Right cardiac atrium (tissue), 5 donors: Measurements from ENCODE around the gene NDUFS3. TPM values are rescaled to one million over a fixed set of nuclear protein-coding genes. Genes with fewer than 3 reads are reported as not detected.
A peak's percentile ranks its signal among the peaks of the same experiment; 100 is the strongest.
"Not testable (repeated sequence)": the region's sequence is repeated elsewhere in the genome, so short reads cannot be mapped to it uniquely, and the experiment has no call there.

Source experiments
- ATAC-seq, 2 donors: fragments of 200-7000 bp; cut with Tn5 transposase; one replicate each; pipeline versions ENCODE4 v1.8.0 to v1.9.1; 2020; ENCODE audit warnings: moderate library complexity in 2 of 2, mild to moderate bottlenecking in 1 of 2
- DNase-seq, 3 donors: peaks; one replicate each; pipeline ENCODE4 v3.0.0-alpha.2; 2020
- H3K27ac ChIP-seq: one replicate; pipeline ENCODE4 v1.5.1; 2013; ENCODE audit warnings: mild to moderate bottlenecking, low read length, control low read depth, moderate library complexity
- H3K27me3 ChIP-seq: one replicate; pipeline ENCODE4 v1.6.1; 2013; ENCODE audit not compliant: control insufficient read depth, insufficient read depth
- H3K4me1 ChIP-seq: one replicate; pipeline ENCODE4 v1.6.1; 2013; ENCODE audit warnings: low read length; ENCODE audit not compliant: control insufficient read depth, insufficient read depth
- H3K4me3 ChIP-seq: one replicate; pipeline ENCODE4 v1.5.1; 2013; ENCODE audit warnings: low read length, control low read depth
- H3K9me3 ChIP-seq: one replicate; pipeline ENCODE4 v1.6.1; 2013; ENCODE audit warnings: low read length; ENCODE audit not compliant: control insufficient read depth
- WGBS: extraction: QIAGEN DNeasy Blood & Tissue Kit; methylation state at CpG from one replicate; pipeline ENCODE4 v1.1.7; 2013; 5-methylcytosine and 5-hydroxymethylcytosine counted together
- intact Hi-C, 4 donors: fragments of 100-400 bp; cut with DNase I; formaldehyde crosslinking; loops; one replicate each; pipeline versions ENCODE4 v1.11.0 to v1.14.0; 2022 to 2023
- polyA plus RNA-seq: library from polyadenylated mRNA; stranded (reverse); fragments of 200-250 nt; gene quantifications from one replicate; pipeline ENCODE4 v1.2.3, GENCODE V29; 2013
- total RNA-seq, 4 donors: library from RNA; stranded (reverse); fragmentation: NEBNext Ultra II Directional; extraction: Animal tissue kit (Norgen Biotek cat#: 25700); gene quantifications; one replicate each; pipeline ENCODE4 v1.2.1, GENCODE V29; 2021
- donor health status: healthy with polysubstance abuse.
- donor health status: DM: no; HTN: yes; CAD: no.
- donor health status: DM: no; HTN: no; CAD: no.
- donor health status: DM: no; HTN: yes; CAD: no; lungs with severe emphysema.
- donor health status: DM: yes; HTN: yes; CAD: no.

The NDUFS3 gene
- total and polyA plus RNA-seq, 5 donors = 143 to 260 (median 178) TPM

DNA sequence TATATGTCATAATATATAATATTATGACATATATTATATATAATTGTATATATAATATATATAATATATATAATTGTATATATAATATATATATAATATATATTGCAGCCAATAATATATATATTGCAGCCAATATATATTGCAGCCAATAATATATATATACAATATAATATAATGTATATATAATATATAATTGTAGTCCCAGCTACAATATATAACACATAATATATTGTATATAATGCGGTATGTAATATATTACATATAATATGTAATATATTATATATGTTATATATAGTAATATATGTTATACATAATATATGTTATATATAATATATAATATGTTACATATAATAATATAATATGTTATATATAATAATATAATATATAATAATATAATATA is 20.2 kb upstream of the NDUFS3 start:
- H3K27ac ChIP-seq = no peak overlapping the region
- WGBS = 97% methylated on average over 1 of the region's 1 CpG
- no peaks in the 10 kb centered on the region for H3K4me1 ChIP-seq
- intact Hi-C loops = loop anchor here in 1 of 4 donors (10.0 kb wide), 1 partner anchor 94 kb away; no protein-coding TSS in a partner anchor
- DNase-seq (no peak), ATAC-seq (no peak)
- no peak overlapping the region for H3K4me3 ChIP-seq
- no peaks in the 10 kb centered on the region for H3K9me3 ChIP-seq
- no peaks in the 10 kb centered on the region for H3K27me3 ChIP-seq

DNA sequence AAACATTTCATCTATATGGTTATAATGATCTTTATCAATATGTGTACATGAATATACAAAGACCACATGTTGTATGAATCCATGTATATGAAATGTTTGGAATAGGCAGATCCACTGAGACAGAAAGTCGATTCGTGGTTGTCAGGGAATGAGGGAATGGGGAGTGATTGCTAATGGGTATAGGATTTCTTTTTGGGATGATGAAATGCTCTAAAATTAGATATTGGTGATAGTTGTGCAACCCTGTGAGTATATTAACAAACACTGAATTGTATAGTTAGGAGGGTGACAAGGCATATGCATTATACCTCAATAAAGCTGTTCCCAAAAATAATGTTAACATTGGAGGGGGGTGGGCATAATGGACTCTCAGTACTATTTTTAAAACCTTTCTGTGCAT is 18.4 kb upstream of the NDUFS3 start:
- Histone ChIP-seq H3K27me3 (no peaks in the 10 kb centered on the region), H3K4me3 (no peak overlapping the region), H3K27ac (no peak overlapping the region), H3K4me1 (no peaks in the 10 kb centered on the region), H3K9me3 (no peaks in the 10 kb centered on the region)
- ATAC-seq (no peak), DNase-seq (no peak)
- intact Hi-C loops = no loop called here
- WGBS = 83% methylated on average over 2 of the region's 2 CpGs

DNA sequence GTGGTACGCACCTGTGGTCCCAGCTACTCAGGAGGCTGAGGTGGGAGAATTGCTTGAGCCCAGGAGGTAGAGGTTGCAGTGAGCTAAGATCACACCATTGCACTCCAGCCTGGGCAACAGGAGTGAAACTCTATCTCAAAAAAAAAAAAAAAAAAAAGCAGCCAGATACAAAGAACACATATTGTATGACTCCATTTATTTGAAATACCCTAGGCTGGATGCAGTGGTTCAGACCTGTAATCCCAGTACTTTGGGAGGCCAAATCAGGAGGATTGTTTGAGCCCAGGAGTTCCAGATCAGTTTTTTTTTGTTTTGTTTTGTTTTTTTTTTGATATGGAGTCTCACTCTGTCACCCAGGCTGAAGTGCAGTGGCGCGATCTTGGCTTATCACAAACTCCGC is 16.5 kb upstream of the NDUFS3 start:
- H3K4me3 ChIP-seq, ATAC-seq, intact Hi-C loops, DNase-seq, H3K27ac ChIP-seq, H3K9me3 ChIP-seq, H3K4me1 ChIP-seq, H3K27me3 ChIP-seq: not testable (repeated sequence)
- WGBS = 94% methylated on average over 4 of the region's 4 CpGs

DNA sequence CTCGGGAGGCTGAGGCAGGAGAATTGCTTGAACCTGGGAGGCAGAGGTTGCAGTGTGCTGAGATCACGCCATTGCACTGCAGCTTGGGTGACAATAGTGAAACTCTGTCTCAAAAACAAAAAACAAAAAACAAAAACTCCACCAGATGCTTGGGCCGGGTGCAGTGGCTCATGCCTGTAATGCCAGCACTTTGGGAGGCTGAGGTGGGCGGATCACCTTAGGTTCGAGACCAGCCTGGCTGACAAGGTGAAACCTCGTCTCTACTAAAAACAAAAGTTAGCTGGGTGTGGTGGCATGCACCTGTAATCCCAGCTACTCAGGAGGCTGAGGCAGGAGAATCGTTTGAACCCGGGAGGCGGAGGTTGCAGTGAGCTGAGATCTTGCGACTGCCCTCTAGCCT is 14.5 kb upstream of the NDUFS3 start:
- intact Hi-C loops, ATAC-seq, H3K27me3 ChIP-seq, H3K27ac ChIP-seq, H3K9me3 ChIP-seq, H3K4me1 ChIP-seq, H3K4me3 ChIP-seq, DNase-seq: not testable (repeated sequence)
- WGBS = 97% methylated on average over 10 of the region's 10 CpGs

DNA sequence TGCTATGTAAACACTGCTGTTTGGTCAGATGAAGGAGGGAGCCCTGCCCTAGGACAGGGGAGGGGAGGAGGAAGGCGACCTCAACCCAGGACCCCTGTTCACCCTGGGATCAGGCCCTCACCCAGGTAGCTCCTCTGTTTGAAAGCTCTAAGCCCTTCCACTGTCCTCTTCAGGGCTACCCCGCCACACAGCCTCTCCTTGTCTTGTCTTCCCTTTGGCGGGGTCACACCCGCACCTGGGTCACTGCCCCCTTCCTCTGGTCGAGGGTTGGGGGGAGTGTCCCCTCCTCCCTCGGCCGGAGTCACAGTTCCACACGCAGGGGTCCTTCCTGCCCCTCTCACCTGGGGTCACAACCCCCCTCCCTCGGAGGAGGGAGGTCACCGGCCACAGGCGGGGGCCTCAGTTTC is 13.9 kb upstream of the NDUFS3 start:
- no peaks in the 10 kb centered on the region for H3K4me1 ChIP-seq
- ATAC-seq (no peak), DNase-seq (peak in 1 of 3 donors; percentile 65)
- H3K4me3 ChIP-seq = peak overlapping the region; percentile 57
- intact Hi-C loops = no loop called here
- no peaks in the 10 kb centered on the region for H3K27me3 ChIP-seq
- peak overlapping the region; percentile 4 for H3K27ac ChIP-seq
- no peaks in the 10 kb centered on the region for H3K9me3 ChIP-seq
- WGBS = 16% methylated on average over 11 of the region's 11 CpGs

DNA sequence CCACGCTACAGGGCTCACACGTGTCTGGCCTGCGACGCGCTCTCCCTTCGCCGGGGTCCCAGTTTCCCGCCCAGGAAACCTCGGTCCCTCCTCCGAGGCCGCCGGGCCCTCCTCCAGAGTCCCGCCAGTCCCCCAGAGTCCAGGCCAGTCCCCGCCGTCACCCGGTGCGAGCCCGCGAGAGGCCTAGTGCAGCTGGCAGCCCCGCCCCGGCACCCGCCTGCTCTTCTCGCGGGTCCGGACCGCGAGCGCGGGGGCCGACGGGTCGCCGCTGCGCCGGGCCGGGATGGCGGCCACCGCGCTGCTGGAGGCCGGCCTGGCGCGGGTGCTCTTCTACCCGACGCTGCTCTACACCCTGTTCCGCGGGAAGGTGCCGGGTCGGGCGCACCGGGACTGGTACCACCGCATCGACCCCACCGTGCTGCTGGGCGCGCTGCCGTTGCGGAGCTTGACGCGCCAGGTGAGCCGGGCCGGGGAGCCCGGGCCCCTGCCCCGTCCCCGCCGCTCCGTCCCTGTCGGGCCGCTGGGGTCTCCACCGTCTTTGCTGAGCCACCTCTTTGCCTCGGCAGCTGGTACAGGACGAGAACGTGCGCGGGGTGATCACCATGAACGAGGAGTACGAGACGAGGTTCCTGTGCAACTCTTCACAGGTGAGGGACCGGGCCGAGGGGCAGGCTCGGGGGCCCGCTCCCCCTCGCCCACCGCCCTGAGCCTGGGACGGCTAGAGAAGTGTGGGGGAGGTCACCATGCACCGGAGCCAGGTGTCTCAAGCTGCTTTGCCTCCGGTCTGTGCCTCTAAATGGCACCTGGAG is 13.3 kb upstream of the NDUFS3 start, which contains the start of gene PTPMT1:
TSS of gene PTPMT1 (plus strand) at position 260 of the 809 bp plus-strand sequence. CDS start at position 284, 24 bp downstream.
- Histone ChIP-seq H3K27me3 (no peaks in the 10 kb centered on the region), H3K27ac (peak within 1 kb of the TSS; percentile 4), H3K9me3 (no peaks in the 10 kb centered on the region), H3K4me1 (no peaks in the 10 kb centered on the region), H3K4me3 (peak within 1 kb of the TSS; percentile 57)
- peak; percentile 95 to 96 for ATAC-seq
- intact Hi-C loops = no loop called here
- DNase-seq = peak; percentile 82 to 93 (median 91)
- under 1% methylated on average over 86 of the region's 86 CpGs for WGBS

DNA sequence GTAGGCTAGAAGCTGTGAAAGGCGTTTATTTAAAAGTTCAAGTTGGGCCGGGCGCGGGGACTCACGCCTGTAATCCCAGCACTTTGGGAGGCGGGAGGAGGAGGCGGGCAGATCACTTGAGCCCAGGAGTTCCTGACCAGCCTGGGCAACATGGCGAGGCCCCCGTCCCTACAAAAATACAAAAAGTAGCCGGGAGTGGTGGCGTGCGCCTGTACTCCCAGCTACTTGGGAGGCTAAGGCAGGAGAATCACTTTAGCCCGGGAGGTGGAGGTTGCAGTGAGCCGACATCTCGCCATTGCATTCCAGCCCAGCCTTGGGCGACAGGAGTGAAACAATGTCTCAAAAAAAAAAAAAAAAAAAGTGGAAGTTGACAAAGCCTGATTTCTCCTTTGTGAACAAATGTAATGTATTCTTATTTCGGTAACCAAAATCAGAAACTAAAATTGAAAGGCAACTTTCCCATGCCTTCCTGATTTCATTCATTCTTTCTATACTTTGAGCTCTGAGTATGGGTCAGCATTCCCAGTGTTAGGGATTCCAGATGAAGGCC is 12.7 kb upstream of the NDUFS3 start:
- DNase-seq (no peak), ATAC-seq (no peak)
- Histone ChIP-seq H3K9me3 (no peaks in the 10 kb centered on the region), H3K27ac (no peak overlapping the region), H3K4me1 (no peaks in the 10 kb centered on the region), H3K27me3 (no peaks in the 10 kb centered on the region), H3K4me3 (peak overlapping the region; percentile 57)
- intact Hi-C loops = no loop called here
- WGBS = 47% methylated on average over 17 of the region's 17 CpGs

DNA sequence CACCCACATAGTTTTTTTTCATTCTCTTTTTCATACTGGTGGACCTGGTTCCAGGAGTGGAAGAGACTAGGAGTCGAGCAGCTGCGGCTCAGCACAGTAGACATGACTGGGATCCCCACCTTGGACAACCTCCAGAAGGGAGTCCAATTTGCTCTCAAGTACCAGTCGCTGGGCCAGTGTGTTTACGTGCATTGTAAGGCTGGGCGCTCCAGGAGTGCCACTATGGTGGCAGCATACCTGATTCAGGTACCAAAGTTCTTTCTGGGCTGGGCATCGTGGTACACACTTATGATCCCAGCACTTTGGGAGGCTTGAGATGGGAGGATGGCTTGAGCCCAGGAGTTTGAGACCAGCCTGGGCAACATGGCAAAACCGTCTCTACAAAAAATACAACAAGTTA is 9.2 kb upstream of the NDUFS3 start:
- H3K4me1 ChIP-seq = peaks cover 9% of the 10 kb centered on the region
- intact Hi-C loops = no loop called here
- no peak for DNase-seq
- H3K4me3 ChIP-seq = no peak overlapping the region
- no peak for ATAC-seq
- 95% methylated on average over 7 of the region's 7 CpGs for WGBS
- H3K27me3 ChIP-seq = no peaks in the 10 kb centered on the region
- H3K9me3 ChIP-seq = no peaks in the 10 kb centered on the region
- H3K27ac ChIP-seq = no peak overlapping the region

DNA sequence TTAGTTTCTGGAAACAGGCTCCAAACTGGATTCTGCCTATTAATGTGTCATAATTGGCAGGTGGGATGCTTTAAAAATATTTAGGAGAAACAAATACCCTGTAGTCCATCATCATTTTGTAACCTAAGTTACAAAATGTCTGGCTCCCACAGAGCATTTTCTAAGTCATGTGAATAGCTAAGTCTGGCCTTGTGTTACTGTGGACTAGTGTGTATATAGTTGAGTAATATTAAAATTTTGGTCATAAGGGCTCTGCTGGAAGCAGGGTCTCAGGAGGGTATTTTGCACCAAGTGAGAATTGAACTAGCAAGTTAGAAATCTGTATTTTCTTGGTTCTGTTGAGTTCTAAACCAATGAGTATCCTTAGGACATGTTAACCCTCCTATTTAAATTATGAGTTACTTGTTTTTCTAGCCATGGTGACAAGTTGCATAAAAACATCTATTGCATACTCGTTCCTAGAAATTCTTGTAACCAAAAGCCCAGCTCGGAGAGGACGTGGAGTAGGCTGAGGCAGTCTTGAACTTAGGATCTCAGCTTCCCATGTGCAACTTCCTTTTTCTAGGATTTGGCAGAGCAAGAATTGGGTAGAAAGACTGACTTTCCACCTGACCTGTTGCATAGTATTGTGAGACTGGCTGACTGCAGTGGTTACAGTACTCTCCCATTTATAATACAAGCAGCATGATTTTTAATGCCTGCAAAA is 8.1 kb upstream of the NDUFS3 start:
- DNase-seq = no peak
- intact Hi-C loops = no loop called here
- H3K9me3 ChIP-seq = no peaks in the 10 kb centered on the region
- ATAC-seq = no peak
- H3K4me3 ChIP-seq = no peak overlapping the region
- H3K27ac ChIP-seq = no peak overlapping the region
- 87% methylated on average over 3 of the region's 3 CpGs for WGBS
- H3K27me3 ChIP-seq = no peaks in the 10 kb centered on the region
- H3K4me1 ChIP-seq = peaks cover 9% of the 10 kb centered on the region

DNA sequence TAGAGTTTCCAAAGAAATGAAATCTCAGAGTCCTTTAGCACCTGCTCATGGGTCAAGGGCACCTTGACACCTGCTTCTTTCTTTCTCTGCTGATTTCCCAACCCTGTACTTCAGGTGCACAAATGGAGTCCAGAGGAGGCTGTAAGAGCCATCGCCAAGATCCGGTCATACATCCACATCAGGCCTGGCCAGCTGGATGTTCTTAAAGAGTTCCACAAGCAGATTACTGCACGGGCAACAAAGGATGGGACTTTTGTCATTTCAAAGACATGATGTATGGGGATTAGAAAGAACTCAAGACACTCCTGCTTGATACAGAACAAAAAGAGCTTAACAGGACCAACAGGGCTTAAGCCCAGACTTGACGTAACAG is 7.5 kb upstream of the NDUFS3 start:
- Histone ChIP-seq H3K4me1 (peaks cover 9% of the 10 kb centered on the region), H3K27me3 (no peaks in the 10 kb centered on the region), H3K27ac (no peak overlapping the region), H3K4me3 (no peak overlapping the region), H3K9me3 (no peaks in the 10 kb centered on the region)
- 81% methylated on average over 4 of the region's 4 CpGs for WGBS
- ATAC-seq (no peak), DNase-seq (no peak)
- intact Hi-C loops = no loop called here

DNA sequence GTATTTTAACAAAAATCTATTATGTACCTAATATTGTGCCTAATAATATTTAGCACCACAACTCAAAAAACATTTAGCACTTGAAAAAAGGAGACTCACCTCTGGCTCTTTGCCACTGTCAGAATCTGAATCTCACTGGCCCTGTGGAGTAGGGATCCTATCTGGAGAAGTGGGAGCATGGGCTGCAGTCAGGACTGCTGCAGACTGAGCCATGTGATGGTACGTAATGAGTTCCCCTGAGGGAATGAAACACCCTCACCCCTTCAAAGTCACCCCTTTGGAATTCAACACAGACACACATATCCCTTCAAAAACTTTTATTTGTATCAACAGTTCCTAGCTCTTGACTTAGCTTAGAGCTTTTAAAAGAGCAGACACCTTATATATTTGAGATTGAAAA is 7.0 kb upstream of the NDUFS3 start:
- WGBS = 48% methylated on average over 1 of the region's 1 CpG
- Histone ChIP-seq H3K4me1 (peaks cover 9% of the 10 kb centered on the region), H3K27ac (no peak overlapping the region), H3K27me3 (no peaks in the 10 kb centered on the region), H3K4me3 (no peak overlapping the region), H3K9me3 (no peaks in the 10 kb centered on the region)
- intact Hi-C loops = no loop called here
- no peak for ATAC-seq
- no peak for DNase-seq
